Smooth muscle cell (in vitro differentiated cells): ENCODE data around the gene KCNT1. TPM values are rescaled to one million over a fixed set of nuclear protein-coding genes. Genes with fewer than 3 reads are reported as not detected.

Experiments used
- DNase-seq: peaks from one replicate; lab custom pipeline; 2025; ENCODE audit not compliant: unreplicated experiment; lab: John Stamatoyannopoulos, UW
- H2AFZ ChIP-seq: fragments of 200-600 bp; sonication (generic); 2 replicates; pipeline ENCODE4 v1.6.0; 2016; ENCODE audit warnings: antibody characterized with exemption, low read depth, mild to moderate bottlenecking
- H3F3A ChIP-seq: fragments of 200-600 bp; sonication (generic); 2 replicates; pipeline ENCODE4 v1.6.0; 2017; ENCODE audit warnings: antibody characterized with exemption, low read depth
- H3K27ac ChIP-seq: fragments of 200-600 bp; sonication (generic); 2 replicates; pipeline ENCODE4 v1.5.1; 2016; ENCODE audit warnings: low read depth, mild to moderate bottlenecking
- H3K27me3 ChIP-seq: fragments of 200-600 bp; sonication (generic); 2 replicates; pipeline ENCODE4 v1.6.1; 2016; ENCODE audit warnings: low read depth, mild to moderate bottlenecking
- H3K36me3 ChIP-seq: fragments of 200-600 bp; sonication (generic); 2 replicates; pipeline ENCODE4 v1.5.1; 2016; ENCODE audit warnings: low read depth
- H3K4me1 ChIP-seq: fragments of 200-600 bp; sonication (generic); 2 replicates; pipeline ENCODE4 v1.5.1; 2016; ENCODE audit warnings: low read depth
- H3K4me2 ChIP-seq: fragments of 200-600 bp; sonication (generic); 2 replicates; pipeline ENCODE4 v1.6.0; 2016; ENCODE audit warnings: mild to moderate bottlenecking
- H3K4me3 ChIP-seq: fragments of 200-600 bp; sonication (generic); 2 replicates; pipeline ENCODE4 v1.5.1; 2016; ENCODE audit warnings: mild to moderate bottlenecking
- H3K79me2 ChIP-seq: fragments of 200-600 bp; sonication (generic); 2 replicates; pipeline ENCODE4 v1.6.0; 2016; ENCODE audit warnings: low read depth, mild to moderate bottlenecking
- H3K9ac ChIP-seq: fragments of 200-600 bp; sonication (generic); 2 replicates; pipeline ENCODE4 v1.6.0; 2016; ENCODE audit warnings: low read depth
- H3K9me3 ChIP-seq: fragments of 200-600 bp; sonication (generic); replicated peaks from 2 replicates; pipeline ENCODE4 v1.5.1; 2016; ENCODE audit warnings: low read depth
- H4K20me1 ChIP-seq: fragments of 200-600 bp; sonication (generic); 2 replicates; pipeline ENCODE4 v1.6.0; 2016; ENCODE audit warnings: low read depth
- WGBS: methylation state at CpG from one replicate; pipeline ENCODE4 v1.1.7; 2016; ENCODE audit warnings: low lambda C conversion rate; 5-methylcytosine and 5-hydroxymethylcytosine counted together
- polyA plus RNA-seq: library from polyadenylated mRNA; unstranded; fragments of >200 nt; fragmentation: Nextera tagmentation; extraction: Ambion mirVana; gene quantifications from 2 replicates; pipeline ENCODE4 v1.2.1, GENCODE V29; 2016
- total RNA-seq: library from RNA; depleted of rRNA; stranded (reverse); fragments of >200 nt; gene quantifications from 2 replicates; pipeline ENCODE4 v1.2.3, GENCODE V29; 2014
- TF ChIP-seq, protein P1 (sequence below): fragments of 200-600 bp; sonication (generic); IDR thresholded peaks from 2 replicates; pipeline ENCODE4 v1.5.1; 2017; ENCODE audit warnings: borderline replicate concordance, mild to moderate bottlenecking, antibody characterized with exemption; ENCODE audit not compliant: insufficient read depth, poor library complexity, severe bottlenecking

The KCNT1 gene
- total and polyA plus RNA-seq, 2 experiments from 2014 or later, result not detected

DNA sequence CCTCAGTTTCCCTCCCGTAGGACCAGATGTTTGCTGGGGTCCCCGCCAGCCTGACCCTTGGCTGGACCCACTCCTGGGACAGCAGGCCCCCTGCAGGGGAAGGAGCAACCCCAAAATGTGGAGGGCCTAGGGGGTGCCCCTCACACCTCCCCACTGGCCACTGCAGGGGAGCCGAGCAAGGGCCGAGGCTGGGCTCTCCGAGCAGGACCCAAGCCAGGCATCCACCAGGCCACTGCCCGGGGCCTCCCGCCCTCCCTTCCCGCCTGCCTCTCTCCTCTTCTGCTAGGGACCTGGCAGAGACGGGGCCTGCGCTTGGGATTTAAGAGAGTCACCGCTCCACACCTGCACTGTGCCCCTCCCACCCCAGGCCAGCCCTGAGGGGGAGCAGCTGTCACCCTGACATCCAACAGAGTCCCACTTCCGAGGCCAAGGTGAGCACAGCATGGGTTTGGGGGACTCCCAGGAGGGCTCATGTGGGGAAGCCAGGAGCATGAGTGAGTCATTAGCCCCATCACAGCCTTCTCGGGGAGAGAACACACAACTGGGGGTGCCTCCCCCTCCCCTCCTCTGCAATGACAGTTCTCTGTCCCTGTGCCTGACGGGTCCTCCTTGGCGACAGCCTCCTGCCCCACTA lies 18.5 kb upstream of the KCNT1 start:
- Histone ChIP-seq H3K4me1 (no peaks in the 10 kb centered on the region), H3K27me3 (no peaks in the 10 kb centered on the region), H3K4me3 (no peak overlapping the region), H2AFZ (no peak overlapping the region), H3K9ac (no peak overlapping the region), H3K79me2 (no peaks in the 10 kb centered on the region), H3K36me3 (no peaks in the 10 kb centered on the region), H3K9me3 (no peaks in the 10 kb centered on the region), H3K27ac (no peak overlapping the region), H4K20me1 (no peaks in the 10 kb centered on the region), H3K4me2 (no peak overlapping the region), H3F3A (no peaks in the 10 kb centered on the region)
- WGBS, result 85% methylated on average over 8 of the region's 15 CpGs
- no peak for DNase-seq
- TF ChIP-seq, protein P1, sequence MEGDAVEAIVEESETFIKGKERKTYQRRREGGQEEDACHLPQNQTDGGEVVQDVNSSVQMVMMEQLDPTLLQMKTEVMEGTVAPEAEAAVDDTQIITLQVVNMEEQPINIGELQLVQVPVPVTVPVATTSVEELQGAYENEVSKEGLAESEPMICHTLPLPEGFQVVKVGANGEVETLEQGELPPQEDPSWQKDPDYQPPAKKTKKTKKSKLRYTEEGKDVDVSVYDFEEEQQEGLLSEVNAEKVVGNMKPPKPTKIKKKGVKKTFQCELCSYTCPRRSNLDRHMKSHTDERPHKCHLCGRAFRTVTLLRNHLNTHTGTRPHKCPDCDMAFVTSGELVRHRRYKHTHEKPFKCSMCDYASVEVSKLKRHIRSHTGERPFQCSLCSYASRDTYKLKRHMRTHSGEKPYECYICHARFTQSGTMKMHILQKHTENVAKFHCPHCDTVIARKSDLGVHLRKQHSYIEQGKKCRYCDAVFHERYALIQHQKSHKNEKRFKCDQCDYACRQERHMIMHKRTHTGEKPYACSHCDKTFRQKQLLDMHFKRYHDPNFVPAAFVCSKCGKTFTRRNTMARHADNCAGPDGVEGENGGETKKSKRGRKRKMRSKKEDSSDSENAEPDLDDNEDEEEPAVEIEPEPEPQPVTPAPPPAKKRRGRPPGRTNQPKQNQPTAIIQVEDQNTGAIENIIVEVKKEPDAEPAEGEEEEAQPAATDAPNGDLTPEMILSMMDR, result no peak

DNA sequence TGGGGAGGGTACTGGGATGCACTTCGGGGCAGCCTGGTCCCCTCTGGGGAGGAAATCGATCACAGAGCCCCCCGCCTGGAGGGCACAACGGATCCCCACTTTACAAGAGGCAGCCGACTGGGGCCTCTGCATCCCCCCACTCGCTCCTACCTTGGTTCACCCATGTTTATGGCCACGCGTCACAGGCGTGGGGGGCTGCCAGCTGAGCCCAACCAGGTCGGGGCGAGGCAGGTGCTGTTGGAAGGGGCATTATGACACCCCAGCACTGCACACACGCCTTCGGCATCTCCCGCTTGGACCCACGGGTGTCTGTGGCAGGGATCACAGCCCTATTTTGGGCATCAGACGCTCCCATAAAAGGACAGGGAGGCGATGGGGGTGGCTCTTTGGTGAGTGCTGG lies 17.3 kb upstream of the KCNT1 start:
- H3K4me3 ChIP-seq, result no peak overlapping the region
- no peaks in the 10 kb centered on the region for H3K4me1 ChIP-seq
- 84% methylated on average over 17 of the region's 17 CpGs for WGBS
- no peaks in the 10 kb centered on the region for H3K79me2 ChIP-seq
- H3K27me3 ChIP-seq, result no peaks in the 10 kb centered on the region
- H3K9ac ChIP-seq, result no peak overlapping the region
- no peak overlapping the region for H3K4me2 ChIP-seq
- no peaks in the 10 kb centered on the region for H3K9me3 ChIP-seq
- no peaks in the 10 kb centered on the region for H3F3A ChIP-seq
- H4K20me1 ChIP-seq, result no peaks in the 10 kb centered on the region
- no peak for DNase-seq
- TF ChIP-seq, protein P1, result no peak
- H3K27ac ChIP-seq, result no peak overlapping the region
- no peak overlapping the region for H2AFZ ChIP-seq
- H3K36me3 ChIP-seq, result no peaks in the 10 kb centered on the region

DNA sequence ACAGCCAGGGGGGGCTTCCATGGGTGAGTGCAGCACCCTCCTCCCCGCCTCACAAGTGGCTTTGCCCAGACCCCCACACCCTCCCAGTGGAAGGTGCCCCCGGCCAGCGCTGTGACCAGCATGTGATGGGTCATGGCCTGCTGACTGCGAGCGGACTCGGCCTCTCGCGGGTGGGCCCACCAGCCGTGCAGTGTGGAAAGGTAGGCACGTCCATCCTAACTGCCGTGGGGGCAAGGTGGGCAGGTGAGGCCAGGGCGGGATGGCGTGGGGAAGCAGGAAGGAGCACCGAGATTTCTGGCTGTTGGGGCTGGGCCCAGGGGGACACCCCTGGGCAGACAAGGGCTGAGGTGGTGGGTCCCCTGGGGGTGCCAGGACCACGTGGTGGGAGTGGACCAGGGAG lies 14.8 kb upstream of the KCNT1 start:
- WGBS, result 99% methylated on average over 12 of the region's 15 CpGs
- no peaks in the 10 kb centered on the region for H4K20me1 ChIP-seq
- TF ChIP-seq, protein P1, result no peak

DNA sequence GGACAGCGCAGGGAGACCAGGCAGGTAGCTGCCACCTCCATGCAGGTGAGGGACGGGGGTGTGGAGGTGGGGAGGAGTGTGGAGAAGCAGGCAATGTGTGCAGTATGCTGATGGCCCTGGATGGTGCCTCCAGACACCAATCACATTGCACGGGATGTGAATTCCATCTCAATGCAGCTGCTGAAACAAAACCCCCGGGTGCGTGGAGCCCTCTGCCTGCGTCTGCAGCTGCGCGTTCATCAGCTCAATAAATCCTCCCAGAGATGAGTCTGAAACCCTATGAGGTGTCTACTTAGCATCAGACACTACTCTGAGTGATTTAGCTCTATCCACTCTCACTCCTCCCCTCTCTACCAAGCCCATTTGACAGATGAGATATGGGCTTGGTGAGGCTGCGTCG lies 13.0 kb upstream of the KCNT1 start:
- Histone ChIP-seq H3K27ac (no peak overlapping the region), H3F3A (no peaks in the 10 kb centered on the region), H3K79me2 (no peaks in the 10 kb centered on the region), H3K27me3 (no peaks in the 10 kb centered on the region), H3K9me3 (no peaks in the 10 kb centered on the region), H3K4me3 (no peak overlapping the region), H2AFZ (no peak overlapping the region), H4K20me1 (no peaks in the 10 kb centered on the region), H3K4me2 (no peak overlapping the region), H3K36me3 (no peaks in the 10 kb centered on the region), H3K9ac (no peak overlapping the region), H3K4me1 (peaks cover 6% of the 10 kb centered on the region)
- WGBS, result 91% methylated on average over 10 of the region's 10 CpGs
- TF ChIP-seq, protein P1, result no peak
- no peak for DNase-seq

More for the DNA sequence above, 14.8 kb upstream of the KCNT1 start:
- no peak overlapping the region for H2AFZ ChIP-seq
- no peak overlapping the region for H3K4me2 ChIP-seq
- DNase-seq, result no peak
- H3K9me3 ChIP-seq, result no peaks in the 10 kb centered on the region
- no peaks in the 10 kb centered on the region for H3K79me2 ChIP-seq
- no peak overlapping the region for H3K27ac ChIP-seq
- no peaks in the 10 kb centered on the region for H3K27me3 ChIP-seq
- no peak overlapping the region for H3K9ac ChIP-seq
- H3K4me1 ChIP-seq, result no peaks in the 10 kb centered on the region
- no peaks in the 10 kb centered on the region for H3F3A ChIP-seq
- no peaks in the 10 kb centered on the region for H3K36me3 ChIP-seq
- H3K4me3 ChIP-seq, result no peak overlapping the region
